B cell (primary cell): ENCODE data around the gene IDH2. TPM values are rescaled to one million over a fixed set of nuclear protein-coding genes. Genes with fewer than 3 reads are reported as not detected.

ENCODE experiments used
- ATAC-seq: fragments of 200-7000 bp; cut with Tn5 transposase; one replicate; pipeline ENCODE4 v1.10.0; 2021; ENCODE audit warnings: low read depth, mild to moderate bottlenecking, moderate number of reproducible peaks, moderate library complexity
- CTCF ChIA-PET: fragments of 350-600 bp; sonication (Branson Sonifier 250); formaldehyde crosslinking; loops from one replicate; lab custom pipeline; 2021; ENCODE audit warnings: antibody characterized with exemption, inconsistent platforms; lab: Charles Lee
- POLR2A ChIA-PET: fragments of 350-600 bp; sonication (Branson Sonifier 250); formaldehyde crosslinking; loops from one replicate; lab custom pipeline; 2021; ENCODE audit warnings: antibody characterized with exemption; lab: Charles Lee
- DNase-seq: peaks from one replicate; pipeline ENCODE4 v3.0.0; 2013
- H2AFZ ChIP-seq: 2 replicates; pipeline ENCODE4 v1.6.1; 2012; ENCODE audit warnings: mild to moderate bottlenecking, low read depth, low read length; ENCODE audit not compliant: insufficient read depth, poor library complexity, severe bottlenecking
- H3K27ac ChIP-seq, 2 donors: 1 replicate in 1 of 2; 2 replicates in 1 of 2; pipeline ENCODE4 v1.5.1; 2012 to 2013; ENCODE audit warnings: low read length in 2 of 2, mild to moderate bottlenecking in 2 of 2, moderate library complexity in 1 of 2
- H3K27me3 ChIP-seq, 4 experiments: fragments of 200-600 bp in 1 of 4; sonication (generic) in 1 of 4; replicated peaks in 1 of 4; 1 replicate in 2 of 4; 2 replicates in 2 of 4; pipeline versions ENCODE4 v1.6.1 to v1.7.0; 2013 to 2016; ENCODE audit warnings: low read length in 3 of 4, mild to moderate bottlenecking in 2 of 4, mixed read lengths in 1 of 4, moderate library complexity in 1 of 4; ENCODE audit not compliant: insufficient read depth in 4 of 4, control insufficient read depth in 3 of 4; ENCODE audit errors: control extremely low read depth in 1 of 4
- H3K36me3 ChIP-seq, 2 experiments: replicated peaks in 1 of 2; 1 replicate in 1 of 2; 2 replicates in 1 of 2; pipeline versions ENCODE4 v1.6.1 to v1.7.1; 2013; ENCODE audit warnings: low read length in 1 of 2; ENCODE audit not compliant: insufficient read depth in 2 of 2, control insufficient read depth in 1 of 2; ENCODE audit errors: control extremely low read depth in 1 of 2, extremely low read depth in 1 of 2
- H3K4me1 ChIP-seq, 2 donors: fragments of 200-600 bp in 1 of 2; sonication (generic) in 1 of 2; 1 replicate in 1 of 2; 2 replicates in 1 of 2; pipeline versions ENCODE4 v1.5.1 to v1.6.1; 2013 to 2017; ENCODE audit warnings: low read length in 2 of 2; ENCODE audit not compliant: control insufficient read depth in 2 of 2, insufficient read depth in 2 of 2
- H3K4me2 ChIP-seq: replicated peaks from 2 replicates; pipeline ENCODE3; 2012; ENCODE audit warnings: mild to moderate bottlenecking, low read depth, low read length; ENCODE audit not compliant: poor library complexity, severe bottlenecking
- H3K4me3 ChIP-seq, 5 experiments: fragments of 200-600 bp in 1 of 5; sonication (generic) in 1 of 5; 1 replicate in 3 of 5; 2 replicates in 2 of 5; pipeline versions ENCODE4 v1.5.1 to v1.7.0; 2011 to 2016; ENCODE audit warnings: low read length in 4 of 5, mild to moderate bottlenecking in 4 of 5, low read depth in 2 of 5, control low read depth in 1 of 5, moderate library complexity in 1 of 5; ENCODE audit not compliant: insufficient read depth in 1 of 5; ENCODE audit errors: control extremely low read depth in 1 of 5, extremely low read depth in 1 of 5
- H3K79me2 ChIP-seq: fragments of 200-600 bp; sonication (generic); one replicate; pipeline ENCODE4 v1.6.0; 2016; ENCODE audit warnings: low read length; ENCODE audit not compliant: control insufficient read depth, insufficient read depth
- H3K9ac ChIP-seq: fragments of 200-600 bp; sonication (generic); 2 replicates; pipeline ENCODE4 v1.6.1; 2017; ENCODE audit warnings: mild to moderate bottlenecking, low read length, moderate library complexity
- H3K9me3 ChIP-seq, 3 donors: one replicate each; pipeline versions ENCODE4 v1.6.1 to v1.7.1; 2013; ENCODE audit warnings: low read length in 2 of 3; ENCODE audit not compliant: control insufficient read depth in 2 of 3, insufficient read depth in 1 of 3; ENCODE audit errors: control extremely low read depth in 1 of 3
- H4K20me1 ChIP-seq: 2 replicates; pipeline ENCODE4 v1.6.0; 2012; ENCODE audit warnings: mild to moderate bottlenecking, low read length; ENCODE audit not compliant: insufficient read depth, control insufficient read depth, poor library complexity, severe bottlenecking
- H3K27ac Mint-ChIP-seq: one replicate; pipeline ENCODE4 v1.8.0; 2021; ENCODE audit warnings: mixed read lengths
- H3K27me3 Mint-ChIP-seq: one replicate; pipeline ENCODE4 v1.8.0; 2021; ENCODE audit warnings: mixed read lengths
- H3K4me1 Mint-ChIP-seq: one replicate; pipeline ENCODE4 v1.8.0; 2021; ENCODE audit warnings: mixed read lengths
- H3K4me3 Mint-ChIP-seq: one replicate; pipeline ENCODE4 v1.8.0; 2021; ENCODE audit warnings: mixed read lengths
- H3K9me3 Mint-ChIP-seq: one replicate; pipeline ENCODE4 v1.8.0; 2022; ENCODE audit warnings: mixed read lengths; ENCODE audit not compliant: insufficient read depth
- CTCF ChIP-seq: fragments of 200-600 bp; IDR thresholded peaks from one replicate; pipeline ENCODE4 v1.8.0; 2022; ENCODE audit warnings: antibody characterized with exemption, mild to moderate bottlenecking
- EZH2 ChIP-seq: IDR thresholded peaks from 2 replicates; pipeline ENCODE4 v1.6.1; 2012; ENCODE audit warnings: borderline replicate concordance, low read depth, mild to moderate bottlenecking, moderate library complexity, low read length; ENCODE audit not compliant: insufficient read depth, poor library complexity, severe bottlenecking
- WGBS: methylation state at CpG from one replicate; pipeline ENCODE4 v1.1.5; 2013; ENCODE audit warnings: missing lambda C conversion rate; ENCODE audit not compliant: insufficient coverage; 5-methylcytosine and 5-hydroxymethylcytosine counted together
- intact Hi-C: fragments of 100-400 bp; cut with micrococcal nuclease; formaldehyde crosslinking; loops from one replicate; pipeline ENCODE4 v1.10.0; 2022
- polyA plus RNA-seq: library from polyadenylated mRNA; depleted of rRNA; stranded (reverse); fragments of >200 nt; gene quantifications from 2 replicates; pipeline ENCODE4 v1.2.3, GENCODE V29; 2012
- total RNA-seq, 2 donors: library from RNA; stranded (reverse); fragments of 120-200 nt in 1 of 2; gene quantifications; 1 replicate in 1 of 2; 2 replicates in 1 of 2; pipeline versions ENCODE4 v1.2.3 to v1.2.4, GENCODE V29; 2013 to 2022

Gene IDH2
- total and polyA plus RNA-seq, 2 donors (not counting 1 experiment from before 2014, with no cell fraction given), result 30.7 to 35.8 TPM

GRCh38 chr15:90084876-90085423, 17.3 kb downstream of the IDH2 start:
- H3K4me3 Mint-ChIP-seq, result no peak overlapping the region
- DNase-seq (no peak), ATAC-seq (no peak)
- Histone ChIP-seq H3K4me2 (no peak overlapping the region), H3K4me1 (no peaks in the 10 kb centered on the region), H3K9ac (no peak overlapping the region), H3K27ac (no peak overlapping the region), H3K79me2 (peaks cover 2% of the 10 kb centered on the region), H3K9me3 (no peaks in the 10 kb centered on the region), H4K20me1 (peaks cover under 1% of the 10 kb centered on the region), H3K4me3 (no peak overlapping the region), H3K36me3 (peaks cover 0 to 74% of the 10 kb centered on the region in 2 experiments), H2AFZ (no peak overlapping the region), H3K27me3 (no peaks in the 10 kb centered on the region)
- WGBS, result 99% methylated on average over 18 of the region's 18 CpGs
- ChIA-PET CTCF (interaction anchor here (0.6 to 8.7 kb wide), 12 partner anchors 9 to 349 kb away, joined by 3 to 101 read pairs (median 4); no protein-coding TSS in a partner anchor), POLR2A (interaction anchor here (0.6 kb wide), 1 partner anchor 22 kb away, joined by 3 read pairs; no protein-coding TSS in a partner anchor)
- TF ChIP-seq CTCF (no peak), EZH2 (no peak)
- H3K27me3 Mint-ChIP-seq, result no peaks in the 10 kb centered on the region
- peak overlapping the region; percentile 26 for H3K27ac Mint-ChIP-seq
- peaks cover 14% of the 10 kb centered on the region for H3K4me1 Mint-ChIP-seq
- intact Hi-C loops, result no loop called here
- no peaks in the 10 kb centered on the region for H3K9me3 Mint-ChIP-seq

GRCh38 chr15:90083954-90084607, 18.2 kb downstream of the IDH2 start:
- no peaks in the 10 kb centered on the region for H3K4me1 ChIP-seq
- 74% methylated on average over 10 of the region's 14 CpGs for WGBS
- H4K20me1 ChIP-seq, result no peaks in the 10 kb centered on the region
- TF ChIP-seq EZH2, result no peak
- no peak for TF ChIP-seq CTCF
- no peak overlapping the region for H3K4me2 ChIP-seq
- peaks cover 14% of the 10 kb centered on the region for H3K4me1 Mint-ChIP-seq
- ChIA-PET POLR2A (no interaction called here), CTCF (interaction anchor here (0.9 to 8.7 kb wide), 11 partner anchors 8 to 346 kb away, joined by 3 to 101 read pairs (median 4); no protein-coding TSS in a partner anchor)
- no peaks in the 10 kb centered on the region for H3K27me3 ChIP-seq
- H2AFZ ChIP-seq, result no peak overlapping the region
- H3K4me3 Mint-ChIP-seq, result peak overlapping the region; percentile 45
- DNase-seq (no peak), ATAC-seq (peak; percentile 46)
- no peak overlapping the region for H3K9ac ChIP-seq
- H3K27ac Mint-ChIP-seq, result peak overlapping the region; percentile 76
- peaks cover 0 to 70% of the 10 kb centered on the region in 2 experiments for H3K36me3 ChIP-seq
- H3K4me3 ChIP-seq, result no peak overlapping the region
- peak overlapping the region in 1 of 2 donors; percentile 15 for H3K27ac ChIP-seq
- intact Hi-C loops, result no loop called here
- no peaks in the 10 kb centered on the region for H3K9me3 ChIP-seq
- no peaks in the 10 kb centered on the region for H3K79me2 ChIP-seq
- no peaks in the 10 kb centered on the region for H3K9me3 Mint-ChIP-seq
- no peaks in the 10 kb centered on the region for H3K27me3 Mint-ChIP-seq
